G401 (cell line): ENCODE data around the gene BCKDK. TPM values are rescaled to one million over a fixed set of nuclear protein-coding genes. Genes with fewer than 3 reads are reported as not detected.
"Not testable (repeated sequence)": the region's sequence is repeated elsewhere in the genome, so short reads cannot be mapped to it uniquely, and the experiment has no call there.

Source experiments
- DNase-seq: peaks from one replicate; pipeline ENCODE4 v3.0.0-alpha.2; 2015; ENCODE audit warnings: low spot score
- in situ Hi-C: cut with HindIII; loops from 2 replicates; pipeline ENCODE4 v1.10.0; 2016; ENCODE audit warnings: low sequenced_read_pairs, mixed read lengths
- total RNA-seq: library from RNA; depleted of rRNA; stranded (reverse); fragments of >200 nt; shearing (Covaris generic); gene quantifications from 2 replicates; pipeline ENCODE4 v1.2.3, GENCODE V29; 2014; rRNA removed

The BCKDK gene
- total RNA-seq, 1 experiment from 2014 or later: 52.5 TPM

GRCh38 chr16:31150976-31151375 lies 42.8 kb downstream of the BCKDK start:
- in situ Hi-C loops, DNase-seq: not testable (repeated sequence)

- no peak for DNase-seq
- in situ Hi-C loops: no loop called here
These were observed 49.0 kb downstream of the BCKDK start for GRCh38 chr16:31157136-31157535.

Other genes with a start within 250 kb of the BCKDK start
- 58.1 and 89.3 TPM in 2 replicates for gene BCL7C, start 214.3 kb upstream of the BCKDK start, total RNA-seq
- gene CTF1, start 211.8 kb upstream of the BCKDK start, total RNA-seq: 2.1 and 2.4 TPM in 2 replicates
- 67.1 and 85.6 TPM in 2 replicates for gene FBXL19, start 184.8 kb upstream of the BCKDK start, total RNA-seq
- gene ORAI3, start 159.3 kb upstream of the BCKDK start, total RNA-seq: 57.6 and 62.8 TPM in 2 replicates
- gene SETD1A, start 150.6 kb upstream of the BCKDK start, total RNA-seq: 0.51 and 1.1 TPM in 2 replicates
- gene HSD3B7, start 123.2 kb upstream of the BCKDK start, total RNA-seq: 21.7 and 23.6 TPM in 2 replicates
- gene STX1B, start 97.7 kb upstream of the BCKDK start, total RNA-seq: 0.37 and 5.4 TPM in 2 replicates
- 54.0 and 54.8 TPM in 2 replicates for gene STX4, start 74.8 kb upstream of the BCKDK start, total RNA-seq
- gene ZNF668, start 34.1 kb upstream of the BCKDK start, total RNA-seq: 27.9 and 52.0 TPM in 2 replicates
- gene ZNF646, start 34.0 kb upstream of the BCKDK start, total RNA-seq: 12.0 and 21.2 TPM in 2 replicates
- gene PRSS53, start 19.4 kb upstream of the BCKDK start, total RNA-seq: 0.44 and 2.8 TPM in 2 replicates
- 121 and 129 TPM in 2 replicates for gene VKORC1, start 13.6 kb upstream of the BCKDK start, total RNA-seq
- gene KAT8, start 9.3 kb downstream of the BCKDK start, total RNA-seq: 86.9 and 88.7 TPM in 2 replicates
- 4.6 TPM in 1 of 2 replicates, not detected in the other for gene PRSS8, start 27.3 kb downstream of the BCKDK start, total RNA-seq
- gene PRSS36, start 41.7 kb downstream of the BCKDK start, total RNA-seq: 0.06 TPM in 1 of 2 replicates, not detected in the other
- 40.7 and 70.0 TPM in 2 replicates for gene FUS, start 71.8 kb downstream of the BCKDK start, total RNA-seq
- 17.2 and 27.2 TPM in 2 replicates for gene PYCARD, start 94.4 kb downstream of the BCKDK start, total RNA-seq
- gene TRIM72, start 105.7 kb downstream of the BCKDK start, total RNA-seq: not detected in 2 replicates
- not detected in 2 replicates for gene PYDC1, start 108.7 kb downstream of the BCKDK start, total RNA-seq
- gene ITGAM, start 151.6 kb downstream of the BCKDK start, total RNA-seq: 0.27 and 3.1 TPM in 2 replicates
- 0.03 TPM in 1 of 2 replicates, not detected in the other for gene ITGAX, start 246.8 kb downstream of the BCKDK start, total RNA-seq